ENCODE measurements around the gene OR10H4. TPM values are rescaled to one million over a fixed set of nuclear protein-coding genes. Genes with fewer than 3 reads are reported as not detected.
"Not testable (repeated sequence)": the region's sequence is repeated elsewhere in the genome, so short reads cannot be mapped to it uniquely, and the experiment has no call there.

The OR10H4 gene
- total and polyA plus RNA-seq, 7 experiments from 2014 or later: not detected

- no peak overlapping the region for H3K27ac ChIP-seq (ENCODE audit: low read depth, low read length)
- H3K27me3 Mint-ChIP-seq: peaks cover 0 to 54% (median 41%) of the 10 kb centered on the region in 5 donors
- CTCF ChIA-PET: no interaction called here
Observed at GRCh38 chr19:15964231-15964630, 15.4 kb downstream of the OR10H4 start.

DNA sequence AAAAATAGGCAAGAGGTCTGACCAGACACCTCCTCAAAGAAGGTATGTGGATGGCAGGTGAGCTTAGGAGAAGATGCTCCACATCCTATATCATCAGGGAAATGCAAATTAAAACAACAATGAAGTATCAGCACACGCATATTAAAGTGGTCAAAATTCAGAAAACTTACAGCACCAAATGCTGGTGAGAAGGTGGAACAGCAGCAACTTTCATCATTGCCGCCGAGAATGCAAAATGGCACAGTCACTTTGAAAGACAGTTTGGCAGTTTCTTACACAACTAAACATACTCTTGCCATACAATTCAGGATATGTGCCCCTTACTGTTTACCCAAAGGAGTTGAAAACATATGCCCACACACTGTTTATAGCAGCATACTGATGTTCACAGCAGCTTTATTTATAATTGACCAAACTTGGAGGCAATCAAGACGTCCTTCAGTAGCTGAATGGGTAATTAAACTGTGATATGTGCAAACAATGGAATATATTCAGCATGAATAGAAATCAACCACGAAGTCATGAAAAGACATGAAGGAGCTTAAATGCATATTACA, 22.5 kb downstream of the OR10H4 start:
- no peak for ATAC-seq
- H3K4me1 ChIP-seq (ENCODE audit: control insufficient read depth in 2 of 2, insufficient read depth in 2 of 2, low read length in 2 of 2): no peaks in the 10 kb centered on the region
- peaks cover 0 to 14% (median 6%) of the 10 kb centered on the region in 11 donors for H3K9me3 Mint-ChIP-seq
- no peak overlapping the region for H3K4me3 Mint-ChIP-seq
- H3K9me3 ChIP-seq (ENCODE audit: control insufficient read depth in 2 of 3, low read length in 3 of 3): no peaks in the 10 kb centered on the region
- CTCF ChIA-PET: no interaction called here
- intact Hi-C loops (cut with micrococcal nuclease): no loop called here
- no peak overlapping the region for H3K27ac ChIP-seq (ENCODE audit: low read depth, low read length)
- H3K4me1 Mint-ChIP-seq: peaks cover 0 to 1% (median 0%) of the 10 kb centered on the region in 7 donors
- H3K36me3 Mint-ChIP-seq: no peaks in the 10 kb centered on the region
- no peak for DNase-seq
- no peak overlapping the region for H3K27ac Mint-ChIP-seq
- POLR2A ChIA-PET: no interaction called here
- no peaks in the 10 kb centered on the region for H3K36me3 ChIP-seq (ENCODE audit: control insufficient read depth in 2 of 3, insufficient read depth in 3 of 3, low read length in 3 of 3)
- H3K27me3 ChIP-seq (ENCODE audit: control insufficient read depth in 2 of 2, insufficient read depth in 2 of 2, low read length in 2 of 2): no peaks in the 10 kb centered on the region
- peaks cover 13 to 37% (median 30%) of the 10 kb centered on the region in 5 donors for H3K27me3 Mint-ChIP-seq
- H3K4me3 ChIP-seq (ENCODE audit: low read length): no peak overlapping the region

More at GRCh38 chr19:15964231-15964630, 15.4 kb downstream of the OR10H4 start:
- Mint-ChIP-seq H3K27ac (no peak overlapping the region), H3K4me1 (no peaks in the 10 kb centered on the region), H3K4me3 (no peak overlapping the region), H3K36me3 (no peaks in the 10 kb centered on the region), H3K9me3 (peaks cover 0 to 5% (median 0%) of the 10 kb centered on the region in 11 donors)
- no peak for DNase-seq
- no peaks in the 10 kb centered on the region for H3K36me3 ChIP-seq (ENCODE audit: control insufficient read depth in 2 of 3, insufficient read depth in 3 of 3, low read length in 3 of 3)
- no peaks in the 10 kb centered on the region for H3K4me1 ChIP-seq (ENCODE audit: control insufficient read depth in 2 of 2, insufficient read depth in 2 of 2, low read length in 2 of 2)
- intact Hi-C loops (cut with micrococcal nuclease): no loop called here
- H3K9me3 ChIP-seq (ENCODE audit: control insufficient read depth in 2 of 3, low read length in 3 of 3): no peaks in the 10 kb centered on the region
- no peak for ATAC-seq
- no peak overlapping the region for H3K4me3 ChIP-seq (ENCODE audit: low read length)
- POLR2A ChIA-PET: no interaction called here
- no peaks in the 10 kb centered on the region for H3K27me3 ChIP-seq (ENCODE audit: control insufficient read depth in 2 of 2, insufficient read depth in 2 of 2, low read length in 2 of 2)

GRCh38 chr19:15972043-15972442, 23.2 kb downstream of the OR10H4 start:
- H3K4me3 ChIP-seq (ENCODE audit: low read length); CTCF ChIA-PET; DNase-seq; H3K27ac Mint-ChIP-seq; intact Hi-C loops (cut with micrococcal nuclease); H3K4me3 Mint-ChIP-seq; H3K4me1 ChIP-seq (ENCODE audit: control insufficient read depth in 2 of 2, insufficient read depth in 2 of 2, low read length in 2 of 2); H3K36me3 Mint-ChIP-seq; H3K36me3 ChIP-seq (ENCODE audit: control insufficient read depth in 2 of 3, insufficient read depth in 3 of 3, low read length in 3 of 3); H3K27ac ChIP-seq (ENCODE audit: low read depth, low read length); H3K9me3 ChIP-seq (ENCODE audit: control insufficient read depth in 2 of 3, low read length in 3 of 3); POLR2A ChIA-PET; H3K27me3 ChIP-seq (ENCODE audit: control insufficient read depth in 2 of 2, insufficient read depth in 2 of 2, low read length in 2 of 2); ATAC-seq; H3K4me1 Mint-ChIP-seq: not testable (repeated sequence)
- H3K27me3 Mint-ChIP-seq: peaks cover 13 to 37% (median 29%) of the 10 kb centered on the region in 5 donors
- H3K9me3 Mint-ChIP-seq: peaks cover 0 to 14% (median 6%) of the 10 kb centered on the region in 11 donors

GRCh38 chr19:15974856-15975255, 26.0 kb downstream of the OR10H4 start:
- Mint-ChIP-seq H3K4me3 (no peak overlapping the region), H3K27me3 (peaks cover 14 to 50% (median 38%) of the 10 kb centered on the region in 5 donors), H3K9me3 (peaks cover 0 to 14% (median 6%) of the 10 kb centered on the region in 11 donors), H3K36me3 (no peaks in the 10 kb centered on the region), H3K27ac (no peak overlapping the region), H3K4me1 (peaks cover 0 to 1% (median 0%) of the 10 kb centered on the region in 7 donors)
- intact Hi-C loops (cut with micrococcal nuclease): no loop called here
- Histone ChIP-seq H3K4me1 (ENCODE audit: control insufficient read depth in 2 of 2, insufficient read depth in 2 of 2, low read length in 2 of 2) (no peaks in the 10 kb centered on the region), H3K4me3 (ENCODE audit: low read length) (no peak overlapping the region), H3K36me3 (ENCODE audit: control insufficient read depth in 2 of 3, insufficient read depth in 3 of 3, low read length in 3 of 3) (no peaks in the 10 kb centered on the region), H3K9me3 (ENCODE audit: control insufficient read depth in 2 of 3, low read length in 3 of 3) (no peaks in the 10 kb centered on the region), H3K27me3 (ENCODE audit: control insufficient read depth in 2 of 2, insufficient read depth in 2 of 2, low read length in 2 of 2) (no peaks in the 10 kb centered on the region), H3K27ac (ENCODE audit: low read depth, low read length) (no peak overlapping the region)
- ChIA-PET POLR2A (interaction anchor here (0.6 kb wide), 1 partner anchor 251 kb away, joined by 7 read pairs; no protein-coding TSS in a partner anchor), CTCF (no interaction called here)
- ATAC-seq (no peak), DNase-seq (no peak)

GRCh38 chr19:15976836-15977689, 28.3 kb downstream of the OR10H4 start:
- CTCF ChIA-PET: no interaction called here

DNA sequence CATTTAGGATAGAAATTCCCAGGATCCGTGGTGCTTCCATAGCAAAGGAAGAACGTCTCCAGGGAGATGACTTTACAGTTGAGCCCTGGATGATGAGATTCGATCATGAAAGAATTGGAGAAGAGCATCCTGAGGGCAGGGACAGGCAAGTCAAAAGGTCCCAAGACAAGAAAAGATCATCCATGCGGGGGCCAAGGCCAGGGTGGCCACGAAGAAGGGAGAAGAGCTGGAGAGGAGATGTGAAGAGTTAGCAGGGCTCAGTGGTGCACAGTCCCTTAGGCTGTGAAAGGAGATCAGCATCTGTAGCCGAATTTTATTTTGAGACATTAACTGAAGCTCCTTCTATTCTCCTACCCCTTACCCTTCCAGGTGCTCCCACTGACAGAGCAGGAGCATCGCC, 28.9 kb downstream of the OR10H4 start:
- no peak for ATAC-seq
- POLR2A ChIA-PET: no interaction called here
- no peaks in the 10 kb centered on the region for H3K4me1 ChIP-seq (ENCODE audit: control insufficient read depth in 2 of 2, insufficient read depth in 2 of 2, low read length in 2 of 2)
- Mint-ChIP-seq H3K27me3 (peaks cover 5 to 47% (median 39%) of the 10 kb centered on the region in 5 donors), H3K9me3 (peaks cover 0 to 30% (median 9%) of the 10 kb centered on the region in 11 donors), H3K27ac (no peak overlapping the region), H3K36me3 (peaks cover 0 to 5% (median 0%) of the 10 kb centered on the region in 5 donors), H3K4me1 (no peaks in the 10 kb centered on the region), H3K4me3 (no peak overlapping the region)
- intact Hi-C loops (cut with micrococcal nuclease): no loop called here
- no peaks in the 10 kb centered on the region for H3K36me3 ChIP-seq (ENCODE audit: control insufficient read depth in 2 of 3, insufficient read depth in 3 of 3, low read length in 3 of 3)
- CTCF ChIA-PET: no interaction called here
- H3K27ac ChIP-seq (ENCODE audit: low read depth, low read length): no peak overlapping the region
- H3K27me3 ChIP-seq (ENCODE audit: control insufficient read depth in 2 of 2, insufficient read depth in 2 of 2, low read length in 2 of 2): no peaks in the 10 kb centered on the region
- DNase-seq: no peak
- no peaks in the 10 kb centered on the region for H3K9me3 ChIP-seq (ENCODE audit: control insufficient read depth in 2 of 3, low read length in 3 of 3)
- H3K4me3 ChIP-seq (ENCODE audit: low read length): no peak overlapping the region

More at GRCh38 chr19:15976836-15977689, 28.3 kb downstream of the OR10H4 start:
- POLR2A ChIA-PET: no interaction called here
- DNase-seq (no peak), ATAC-seq (no peak)
- Histone ChIP-seq H3K4me1 (ENCODE audit: control insufficient read depth in 2 of 2, insufficient read depth in 2 of 2, low read length in 2 of 2) (no peaks in the 10 kb centered on the region), H3K27me3 (ENCODE audit: control insufficient read depth in 2 of 2, insufficient read depth in 2 of 2, low read length in 2 of 2) (no peaks in the 10 kb centered on the region), H3K4me3 (ENCODE audit: low read length) (no peak overlapping the region), H3K27ac (ENCODE audit: low read depth, low read length) (no peak overlapping the region), H3K36me3 (ENCODE audit: control insufficient read depth in 2 of 3, insufficient read depth in 3 of 3, low read length in 3 of 3) (no peaks in the 10 kb centered on the region), H3K9me3 (ENCODE audit: control insufficient read depth in 2 of 3, low read length in 3 of 3) (no peaks in the 10 kb centered on the region)
- Mint-ChIP-seq H3K36me3 (no peaks in the 10 kb centered on the region), H3K27me3 (peaks cover 8 to 51% (median 39%) of the 10 kb centered on the region in 5 donors), H3K4me3 (no peak overlapping the region), H3K9me3 (peaks cover 0 to 24% (median 7%) of the 10 kb centered on the region in 11 donors), H3K4me1 (no peaks in the 10 kb centered on the region), H3K27ac (no peak overlapping the region)
- intact Hi-C loops (cut with micrococcal nuclease): no loop called here
